ENCODE results near the gene IL11. TPM values are rescaled to one million over a fixed set of nuclear protein-coding genes. Genes with fewer than 3 reads are reported as not detected.
A peak's percentile ranks its signal among the peaks of the same experiment; 100 is the strongest.

Gene IL11
- total and polyA plus RNA-seq, 8 donors: 1.0 to 17.4 (median 1.3) TPM; not detected in 3

DNA sequence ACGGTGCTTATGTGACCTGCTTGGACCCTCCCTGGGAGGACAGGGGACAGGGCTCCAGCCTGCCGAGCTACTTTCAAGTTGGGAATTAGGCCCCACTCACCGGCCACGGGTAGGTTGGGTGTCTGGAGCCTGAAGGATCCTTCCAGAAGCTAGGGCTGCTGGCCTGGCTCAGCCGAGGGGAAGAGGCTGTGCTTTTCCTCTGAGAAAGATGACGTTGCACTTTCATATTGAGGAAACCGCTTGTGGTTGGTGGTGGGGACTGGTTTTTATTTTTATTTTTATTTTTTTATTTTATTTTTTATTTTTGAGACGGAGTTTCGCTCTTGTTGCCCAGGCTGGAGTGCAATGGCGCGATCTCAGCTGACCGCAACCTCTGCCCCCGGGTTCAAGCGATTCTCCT is 45.1 kb downstream of the IL11 start, which contains the start of gene TMEM150B:
Gene TMEM150B (minus strand): TSS at position 170 of the 400 bp plus-strand sequence. CDS start 4,305 bp downstream, outside the sequence.
- TF ChIP-seq, protein P1, sequence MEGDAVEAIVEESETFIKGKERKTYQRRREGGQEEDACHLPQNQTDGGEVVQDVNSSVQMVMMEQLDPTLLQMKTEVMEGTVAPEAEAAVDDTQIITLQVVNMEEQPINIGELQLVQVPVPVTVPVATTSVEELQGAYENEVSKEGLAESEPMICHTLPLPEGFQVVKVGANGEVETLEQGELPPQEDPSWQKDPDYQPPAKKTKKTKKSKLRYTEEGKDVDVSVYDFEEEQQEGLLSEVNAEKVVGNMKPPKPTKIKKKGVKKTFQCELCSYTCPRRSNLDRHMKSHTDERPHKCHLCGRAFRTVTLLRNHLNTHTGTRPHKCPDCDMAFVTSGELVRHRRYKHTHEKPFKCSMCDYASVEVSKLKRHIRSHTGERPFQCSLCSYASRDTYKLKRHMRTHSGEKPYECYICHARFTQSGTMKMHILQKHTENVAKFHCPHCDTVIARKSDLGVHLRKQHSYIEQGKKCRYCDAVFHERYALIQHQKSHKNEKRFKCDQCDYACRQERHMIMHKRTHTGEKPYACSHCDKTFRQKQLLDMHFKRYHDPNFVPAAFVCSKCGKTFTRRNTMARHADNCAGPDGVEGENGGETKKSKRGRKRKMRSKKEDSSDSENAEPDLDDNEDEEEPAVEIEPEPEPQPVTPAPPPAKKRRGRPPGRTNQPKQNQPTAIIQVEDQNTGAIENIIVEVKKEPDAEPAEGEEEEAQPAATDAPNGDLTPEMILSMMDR (IDR thresholded peaks at IDR 0.05): no peak
- TF ChIP-seq POLR2AphosphoS5 (IDR thresholded peaks at IDR 0.05) (no peak), POLR2A (IDR thresholded peaks at IDR 0.05) (no peak), EP300 (IDR thresholded peaks at IDR 0.05) (no peak)
- peak in 1 of 2 donors; percentile 12 for DNase-seq
- intact Hi-C loops (cut with DNase I; ENCODE audit: low total_unique reads): no loop called here
- Histone ChIP-seq H3K4me1 (peaks cover 0 to 20% (median 0%) of the 10 kb centered on the region in 4 donors), H3K9me3 (no peaks in the 10 kb centered on the region), H3K27ac (peak within 1 kb of the TSS in 2 of 5 donors; percentile 20 to 51), H3K27me3 (peaks cover 0 to 23% (median 1%) of the 10 kb centered on the region in 3 donors), H3K36me3 (no peaks in the 10 kb centered on the region), H3K4me3 (no peak within 1 kb of the TSS)
- WGBS, 5 donors: 71 to 84% (median 78%) methylated on average over 12 to 14 of the region's 14 CpGs

DNA sequence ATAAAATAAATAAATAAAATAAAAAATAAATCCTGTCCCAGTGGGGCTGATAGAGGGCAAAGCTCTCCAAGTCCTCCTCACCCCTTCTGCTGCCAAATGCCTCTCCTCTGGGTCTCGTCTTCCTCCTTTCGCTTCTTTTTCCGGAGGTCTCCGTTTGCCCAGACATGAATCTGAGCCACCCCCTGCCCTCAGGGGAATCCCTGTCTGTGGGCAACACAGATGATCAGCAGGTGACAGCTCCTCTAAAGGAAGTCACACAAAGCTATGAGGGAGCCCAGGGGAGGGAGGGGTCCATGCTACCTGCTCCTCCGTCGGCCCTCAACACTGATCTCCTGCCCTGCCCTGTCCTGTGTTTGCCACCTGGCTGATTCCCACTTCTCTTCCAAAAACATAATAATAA is 45.6 kb downstream of the IL11 start:
- no peaks in the 10 kb centered on the region for H3K36me3 ChIP-seq
- intact Hi-C loops (cut with DNase I; ENCODE audit: low total_unique reads): no loop called here
- peaks cover 0 to 25% (median 3%) of the 10 kb centered on the region in 3 donors for H3K27me3 ChIP-seq
- peak in 1 of 2 donors; percentile 1 for DNase-seq
- H3K27ac ChIP-seq: peak overlapping the region in 1 of 5 donors; percentile 51
- H3K4me3 ChIP-seq: no peak overlapping the region
- peaks cover 0 to 20% (median 0%) of the 10 kb centered on the region in 4 donors for H3K4me1 ChIP-seq
- WGBS, 5 donors: 77 to 90% (median 84%) methylated on average over 6 of the region's 6 CpGs
- H3K9me3 ChIP-seq: no peaks in the 10 kb centered on the region
- no peak for TF ChIP-seq POLR2AphosphoS5 (IDR thresholded peaks at IDR 0.05)
- TF ChIP-seq EP300 (IDR thresholded peaks at IDR 0.05): no peak
- TF ChIP-seq, protein P1 (IDR thresholded peaks at IDR 0.05): no peak
- TF ChIP-seq POLR2A (IDR thresholded peaks at IDR 0.05): no peak

DNA sequence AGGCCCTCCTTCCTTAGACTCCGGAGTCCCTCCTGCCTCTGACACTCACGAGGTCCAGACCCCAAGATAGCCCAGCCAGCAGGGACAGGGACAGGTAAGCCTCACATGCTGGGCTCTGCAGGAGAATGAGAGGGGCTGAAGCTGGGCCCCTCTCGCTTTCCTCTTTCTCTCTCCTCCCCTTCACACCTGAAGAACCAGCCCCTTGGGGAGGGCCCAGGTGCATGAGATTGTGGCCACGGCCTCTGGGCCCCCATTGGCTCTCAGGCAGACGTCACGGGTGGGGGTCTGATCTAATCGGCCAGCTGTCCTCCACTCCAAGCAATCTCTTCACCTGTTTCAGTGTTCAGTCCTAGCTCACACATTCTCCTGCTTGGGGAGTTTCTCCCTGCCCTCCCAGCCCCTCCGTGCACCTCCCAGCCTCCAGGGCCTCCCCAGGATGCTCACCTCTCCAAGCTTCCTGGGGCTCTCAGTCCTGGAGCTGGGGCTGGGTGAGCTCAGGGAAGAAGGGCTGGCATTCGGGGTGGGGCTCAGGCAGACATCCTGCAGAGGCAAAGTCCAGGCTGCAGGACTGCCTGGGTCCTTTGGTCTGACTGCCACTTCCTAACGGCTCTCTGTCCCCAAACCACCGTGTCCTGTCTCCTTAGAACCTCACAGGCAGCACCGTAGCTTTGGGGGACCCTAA is 47.9 kb downstream of the IL11 start:
- peak in 1 of 2 donors; percentile 1 for DNase-seq
- Histone ChIP-seq H3K4me3 (no peak overlapping the region), H3K27me3 (peaks cover 0 to 28% (median 3%) of the 10 kb centered on the region in 3 donors), H3K36me3 (no peaks in the 10 kb centered on the region), H3K27ac (no peak overlapping the region), H3K4me1 (peaks cover 0 to 11% (median 0%) of the 10 kb centered on the region in 4 donors), H3K9me3 (no peaks in the 10 kb centered on the region)
- WGBS, 5 donors: 44 to 60% (median 57%) methylated on average over 11 to 12 of the region's 12 CpGs
- intact Hi-C loops (cut with DNase I; ENCODE audit: low total_unique reads): no loop called here
- TF ChIP-seq EP300 (IDR thresholded peaks at IDR 0.05) (no peak), POLR2A (IDR thresholded peaks at IDR 0.05) (no peak), POLR2AphosphoS5 (IDR thresholded peaks at IDR 0.05) (no peak)
- TF ChIP-seq, protein P1 (IDR thresholded peaks at IDR 0.05): no peak

DNA sequence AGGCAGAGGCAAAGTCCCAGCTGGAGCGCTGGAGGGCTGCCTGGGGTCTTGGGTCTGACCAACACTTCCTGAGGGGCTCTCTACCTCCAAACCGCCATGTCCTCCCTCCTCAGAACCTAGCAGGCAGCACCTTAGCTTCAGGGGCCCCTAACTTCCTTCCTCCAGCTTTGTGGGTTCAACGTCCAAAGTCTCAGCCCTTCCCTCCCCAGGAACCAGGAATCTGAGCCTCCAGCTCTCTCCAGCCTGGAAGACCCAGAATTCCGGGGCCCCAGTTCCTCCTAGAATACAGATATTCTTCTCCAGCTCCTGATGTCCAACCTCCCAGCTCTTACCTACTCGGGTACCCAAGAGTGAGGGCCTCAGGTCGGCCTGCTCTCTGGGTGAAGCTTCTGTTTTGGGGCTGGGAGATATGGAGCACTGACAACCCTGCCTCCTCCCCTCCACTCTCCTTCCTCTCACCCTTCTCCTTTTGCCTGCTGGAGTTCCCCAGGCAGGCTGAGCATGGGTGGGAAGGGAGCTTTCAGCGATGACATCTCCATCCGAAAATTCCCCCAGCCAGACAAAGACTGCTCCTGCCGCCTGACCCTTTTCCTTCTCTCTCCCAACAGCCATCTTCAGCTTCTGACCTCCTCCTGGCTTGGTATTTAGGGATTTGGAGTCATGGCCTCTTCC is 48.7 kb downstream of the IL11 start:
- Histone ChIP-seq H3K4me1 (peaks cover 0 to 11% (median 0%) of the 10 kb centered on the region in 4 donors), H3K9me3 (no peaks in the 10 kb centered on the region), H3K36me3 (no peaks in the 10 kb centered on the region), H3K27ac (no peak overlapping the region), H3K27me3 (peaks cover 0 to 28% (median 3%) of the 10 kb centered on the region in 3 donors), H3K4me3 (no peak overlapping the region)
- no peak for TF ChIP-seq POLR2AphosphoS5 (IDR thresholded peaks at IDR 0.05)
- no peak for TF ChIP-seq POLR2A (IDR thresholded peaks at IDR 0.05)
- TF ChIP-seq, protein P1 (IDR thresholded peaks at IDR 0.05): no peak
- no peak for TF ChIP-seq EP300 (IDR thresholded peaks at IDR 0.05)
- 64 to 74% (median 72%) methylated on average over 7 to 9 of the region's 9 CpGs for WGBS, 5 donors
- DNase-seq: no peak
- intact Hi-C loops (cut with DNase I; ENCODE audit: low total_unique reads): no loop called here

All from stomach (tissue), 9 donors.